Measurements from ENCODE around the gene USP2.

GRCh38 chr11:119416606-119417580, 35.4 kb upstream of the USP2 start:
- no peak for TF ChIP-seq CTCF (conservative IDR thresholded peaks at IDR 0.05; ENCODE audit: low read depth, low read length)
- TF ChIP-seq MAZ (IDR thresholded peaks at IDR 0.05; ENCODE audit: borderline replicate concordance, low read depth, low read length): 0 out of 2 replicates have a peak, but pooled peaks have one; percentile 4
- TF ChIP-seq SMC3 (IDR thresholded peaks at IDR 0.05; ENCODE audit: low read depth, low read length): no peak
- no peak for TF ChIP-seq BHLHE40 (IDR thresholded peaks at IDR 0.05; ENCODE audit: low read depth, low read length)

All from IMR-90 (cell line).